Fibroblast of lung (primary cell): Measurements from ENCODE around the gene HPS5. TPM values are rescaled to one million over a fixed set of nuclear protein-coding genes. Genes with fewer than 3 reads are reported as not detected.

Experiments
- DNase-seq, 2 donors: peaks; one replicate each; pipeline versions ENCODE4 v3.0.0 to v3.0.0-alpha.2; 2010; ENCODE audit warnings: low read depth in 2 of 2
- H2AFZ ChIP-seq: 2 replicates; pipeline ENCODE4 v1.5.1; 2012; ENCODE audit warnings: low read length, control low read depth, inconsistent platforms
- H3K27ac ChIP-seq: 2 replicates; pipeline ENCODE4 v1.5.1; 2011; ENCODE audit warnings: low read length, control low read depth; ENCODE audit not compliant: insufficient read depth
- H3K27me3 ChIP-seq: 2 replicates; pipeline ENCODE4 v1.5.1; 2011; ENCODE audit warnings: mild to moderate bottlenecking, low read length; ENCODE audit not compliant: control insufficient read depth, insufficient read depth
- H3K36me3 ChIP-seq: 2 replicates; pipeline ENCODE4 v1.5.1; 2011; ENCODE audit warnings: low read length; ENCODE audit not compliant: control insufficient read depth, insufficient read depth
- H3K4me1 ChIP-seq: 2 replicates; pipeline ENCODE4 v1.5.1; 2011; ENCODE audit warnings: low read length; ENCODE audit not compliant: control insufficient read depth, insufficient read depth; ENCODE audit errors: extremely low read depth
- H3K4me2 ChIP-seq: 2 replicates; pipeline ENCODE4 v1.5.1; 2011; ENCODE audit warnings: low read length, control low read depth; ENCODE audit not compliant: insufficient read depth; ENCODE audit errors: extremely low read depth
- H3K4me3 ChIP-seq, 4 experiments: fragments of 200-600 bp in 1 of 4; sonication (generic) in 1 of 4; replicated peaks in 1 of 4; 2 replicates each; pipeline ENCODE4 v1.5.1; 2011 to 2016; ENCODE audit warnings: low read length in 4 of 4, low read depth in 3 of 4, mild to moderate bottlenecking in 3 of 4, control low read depth in 2 of 4, inconsistent platforms in 1 of 4, mixed read lengths in 1 of 4; ENCODE audit not compliant: insufficient read depth in 1 of 4; ENCODE audit errors: control extremely low read depth in 1 of 4
- H3K79me2 ChIP-seq: 2 replicates; pipeline ENCODE4 v1.5.1; 2012; ENCODE audit warnings: mild to moderate bottlenecking, low read length, inconsistent platforms; ENCODE audit not compliant: control insufficient read depth, insufficient read depth
- H3K9ac ChIP-seq: 2 replicates; pipeline ENCODE4 v1.5.1; 2011; ENCODE audit warnings: mild to moderate bottlenecking, low read length, control low read depth; ENCODE audit not compliant: insufficient read depth
- H3K9me3 ChIP-seq: 2 replicates; pipeline ENCODE4 v1.5.1; 2012; ENCODE audit warnings: low read depth, low read length; ENCODE audit not compliant: control insufficient read depth, insufficient read depth
- H4K20me1 ChIP-seq: 2 replicates; pipeline ENCODE4 v1.5.1; 2011; ENCODE audit warnings: low read length; ENCODE audit not compliant: control insufficient read depth, insufficient read depth; ENCODE audit errors: extremely low read depth
- CTCF ChIP-seq, 2 donors: IDR thresholded peaks in 1 of 2; conservative IDR thresholded peaks in 1 of 2; 1 replicate in 1 of 2; 2 replicates in 1 of 2; pipeline ENCODE4 v1.5.1; 2011 to 2012; ENCODE audit warnings: low read length in 2 of 2, control low read depth in 1 of 2, inconsistent platforms in 1 of 2, low read depth in 1 of 2, mild to moderate bottlenecking in 1 of 2
- EZH2 ChIP-seq: IDR thresholded peaks from 2 replicates; pipeline ENCODE4 v1.5.1; 2012; ENCODE audit warnings: low read length, control low read depth, mild to moderate bottlenecking; ENCODE audit errors: missing control alignments
- polyA plus RNA-seq, 2 donors: library from polyadenylated mRNA; depleted of rRNA in 1 of 2; stranded (reverse) in 1 of 2; unstranded in 1 of 2; fragments of >200 nt; gene quantifications; 2 replicates each; pipeline ENCODE4 v1.2.1, GENCODE V29; 2011 to 2012; ENCODE audit warnings: missing spikeins in 1 of 2
- total RNA-seq: library from RNA; depleted of rRNA; stranded (reverse); fragments of >200 nt; gene quantifications from 2 replicates; pipeline ENCODE4 v1.2.1, GENCODE V29; 2014

The HPS5 gene
- total and polyA plus RNA-seq, 2 donors (not counting 1 experiment from before 2014, with no cell fraction given) = 15.6 to 44.1 TPM

GRCh38 chr11:18239655-18240054, 82.3 kb downstream of the HPS5 start:
- no peaks in the 10 kb centered on the region for H3K36me3 ChIP-seq
- H3K27me3 ChIP-seq = peaks cover 4% of the 10 kb centered on the region
- H3K4me3 ChIP-seq = no peak overlapping the region
- no peaks in the 10 kb centered on the region for H3K4me1 ChIP-seq
- no peaks in the 10 kb centered on the region for H3K9me3 ChIP-seq
- no peaks in the 10 kb centered on the region for H3K79me2 ChIP-seq
- H2AFZ ChIP-seq = no peak overlapping the region
- no peak overlapping the region for H3K4me2 ChIP-seq
- no peak overlapping the region for H3K27ac ChIP-seq
- H3K9ac ChIP-seq = no peak overlapping the region
- no peaks in the 10 kb centered on the region for H4K20me1 ChIP-seq
- no peak for DNase-seq
- TF ChIP-seq CTCF (conservative IDR thresholded peaks at IDR 0.05 in 1 of 2, IDR thresholded peaks at IDR 0.05 in 1 of 2; ENCODE audit: low read depth in 1 of 2, low read length in 2 of 2) (no peak), EZH2 (no peak)

GRCh38 chr11:18236664-18237356, 85.1 kb downstream of the HPS5 start, which contains the start of gene SAA4:
TSS of gene SAA4 (minus strand) at chr11:18236802. CDS start at chr11:18235926, 876 bp downstream.
- H3K27ac ChIP-seq = no peak within 1 kb of the TSS
- no peak for DNase-seq
- no peak within 1 kb of the TSS for H3K4me2 ChIP-seq
- no peaks in the 10 kb centered on the region for H3K9me3 ChIP-seq
- H4K20me1 ChIP-seq = no peaks in the 10 kb centered on the region
- no peak within 1 kb of the TSS for H3K4me3 ChIP-seq
- H3K9ac ChIP-seq = no peak within 1 kb of the TSS
- no peaks in the 10 kb centered on the region for H3K4me1 ChIP-seq
- H2AFZ ChIP-seq = no peak within 1 kb of the TSS
- TF ChIP-seq EZH2 = no peak
- no peak for TF ChIP-seq CTCF (conservative IDR thresholded peaks at IDR 0.05 in 1 of 2, IDR thresholded peaks at IDR 0.05 in 1 of 2; ENCODE audit: low read depth in 1 of 2, low read length in 2 of 2)
- H3K27me3 ChIP-seq = peaks cover 4% of the 10 kb centered on the region
- H3K36me3 ChIP-seq = no peaks in the 10 kb centered on the region
- H3K79me2 ChIP-seq = no peaks in the 10 kb centered on the region

GRCh38 chr11:18235394-18236334, 86.3 kb downstream of the HPS5 start:
- no peak for TF ChIP-seq EZH2
- TF ChIP-seq CTCF (conservative IDR thresholded peaks at IDR 0.05 in 1 of 2, IDR thresholded peaks at IDR 0.05 in 1 of 2; ENCODE audit: low read depth in 1 of 2, low read length in 2 of 2) = no peak
- Histone ChIP-seq H3K4me3 (no peak overlapping the region), H3K4me1 (no peaks in the 10 kb centered on the region), H3K27me3 (peaks cover 4% of the 10 kb centered on the region), H2AFZ (no peak overlapping the region), H3K9me3 (no peaks in the 10 kb centered on the region), H3K27ac (no peak overlapping the region), H4K20me1 (no peaks in the 10 kb centered on the region), H3K36me3 (no peaks in the 10 kb centered on the region), H3K4me2 (no peak overlapping the region), H3K9ac (no peak overlapping the region), H3K79me2 (no peaks in the 10 kb centered on the region)
- DNase-seq = no peak
